SW 1271 (cell line): Measurements from ENCODE around the gene RIMBP2.

Source experiments
- DNase-seq, 2 experiments: peaks; one replicate each; lab custom pipeline; 2025; lab: John Stamatoyannopoulos, UW

RIMBP2 gene

DNA sequence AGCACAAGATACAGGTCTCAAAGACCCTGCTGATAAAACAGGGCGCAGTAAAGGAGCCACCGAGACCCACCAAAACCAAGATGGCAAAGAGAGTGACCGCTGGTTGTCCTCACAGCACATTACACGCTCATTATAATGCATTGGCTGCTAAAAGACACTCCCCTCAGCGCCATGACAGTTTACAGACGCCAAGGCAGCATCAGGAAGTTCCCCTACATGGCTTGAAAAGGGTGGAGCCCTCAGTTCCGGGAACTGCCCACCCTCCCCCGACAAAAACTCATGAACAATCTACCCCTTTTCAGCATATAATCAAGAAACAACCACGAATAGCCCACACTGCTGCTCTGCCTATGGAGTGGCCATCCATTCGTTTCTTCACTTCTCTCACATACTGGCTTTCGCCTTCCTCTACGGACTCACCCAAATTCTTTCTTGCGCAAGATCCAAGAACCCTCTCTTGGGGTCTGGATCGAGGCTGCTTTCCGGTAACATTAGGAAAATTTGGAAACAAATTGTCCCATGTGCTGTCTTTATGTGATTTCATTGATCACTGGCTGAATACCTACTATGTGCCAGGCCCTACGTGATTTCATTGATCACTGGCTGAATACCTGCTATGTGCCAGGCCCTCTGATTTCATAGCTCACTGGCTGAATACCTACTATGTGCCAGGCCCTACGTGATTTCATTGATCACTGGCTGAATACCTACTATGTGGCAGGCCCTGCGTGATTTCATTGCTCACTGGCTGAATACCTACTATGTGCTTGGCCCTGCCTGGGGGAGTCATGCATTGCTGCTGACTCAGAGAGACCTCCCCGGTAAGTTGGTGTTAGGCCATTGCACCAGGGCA, 252.1 kb downstream of the RIMBP2 start:
- no peak for DNase-seq

DNA sequence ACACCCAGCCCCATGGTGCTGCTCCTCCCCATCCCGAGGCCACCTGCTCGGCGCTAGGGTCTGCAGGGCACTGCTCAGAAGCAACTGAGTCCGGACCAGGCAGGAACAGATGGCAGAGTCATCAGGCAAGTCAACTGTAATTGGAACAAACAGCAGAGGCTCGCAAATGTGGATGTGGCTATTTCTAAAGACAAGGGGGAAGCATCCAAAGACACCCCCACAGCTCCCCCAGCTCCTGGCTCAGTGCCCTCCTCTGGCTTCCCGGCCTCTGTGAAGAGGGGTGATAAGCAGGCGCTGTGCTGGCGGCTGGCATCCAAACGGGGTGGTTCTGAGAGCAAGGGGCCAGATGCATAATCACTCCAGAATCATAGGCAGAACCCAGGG, 252.8 kb downstream of the RIMBP2 start:
- no peak for DNase-seq

DNA sequence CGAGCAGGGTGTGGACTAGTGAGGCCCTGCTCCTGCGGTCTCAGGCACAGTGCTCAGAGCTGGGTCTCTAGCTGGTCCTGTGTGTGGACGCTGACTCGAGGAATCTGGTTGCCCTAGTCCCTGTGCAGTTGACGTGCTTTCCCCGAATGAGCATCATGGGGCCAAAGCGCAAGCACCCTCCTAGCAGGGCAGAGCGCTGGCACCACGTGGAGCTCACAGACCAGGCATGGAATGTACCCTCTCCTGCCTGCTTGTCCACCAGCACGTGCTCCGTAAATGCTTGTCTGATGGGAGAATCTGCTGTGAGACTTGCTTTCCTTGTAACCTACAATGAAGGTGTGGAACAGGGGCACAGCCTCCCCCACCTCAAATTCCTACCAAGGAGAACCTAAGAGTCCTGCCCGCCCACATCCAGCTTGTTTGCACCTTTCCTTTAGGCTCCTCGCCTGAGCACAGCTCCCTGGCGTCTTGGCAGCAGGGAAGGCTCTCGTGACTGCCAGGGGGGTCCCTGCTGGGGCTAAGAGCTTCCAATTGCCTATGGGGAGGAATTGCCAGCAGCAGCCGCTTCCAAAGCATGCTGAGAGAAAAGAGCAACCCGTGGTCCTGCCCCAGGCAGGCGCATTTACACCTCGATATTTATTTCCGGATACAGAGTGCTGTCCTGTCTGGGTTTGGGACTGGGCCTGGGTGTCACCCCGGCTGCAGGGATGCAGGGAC, 253.4 kb downstream of the RIMBP2 start:
- DNase-seq: no peak

DNA sequence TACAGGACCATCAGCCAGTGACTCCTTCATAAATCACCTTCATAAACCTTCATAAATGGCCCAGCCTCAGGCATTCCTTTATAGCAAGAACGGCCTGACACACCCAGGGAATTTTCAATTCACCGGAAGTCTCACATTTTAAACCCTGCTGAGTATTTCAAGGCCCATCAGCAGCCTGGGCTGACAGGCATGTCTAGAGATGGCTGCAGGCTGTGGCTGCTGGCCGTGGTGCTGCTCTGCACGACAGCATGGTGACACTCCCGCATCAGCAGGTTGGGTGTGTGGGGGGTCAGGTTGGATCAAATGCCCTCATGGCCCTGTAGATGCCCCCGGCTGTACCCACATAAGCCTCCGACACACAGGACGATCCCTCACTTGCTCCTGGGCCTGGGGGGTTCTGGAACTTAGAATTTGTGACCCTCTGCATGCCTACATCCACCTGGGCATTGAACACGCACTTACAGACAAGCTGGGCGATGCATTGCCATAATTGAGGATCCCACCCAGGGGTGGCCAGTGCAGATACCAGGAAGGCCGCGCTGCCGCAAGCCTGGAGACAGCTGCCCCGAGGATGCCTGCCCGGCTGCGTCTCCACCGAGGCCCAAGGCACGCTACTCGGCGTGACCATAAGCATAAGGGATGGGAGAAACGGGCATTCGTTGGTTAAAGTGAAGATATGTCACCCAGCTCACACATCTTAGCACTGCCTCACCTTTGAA, 254.1 kb downstream of the RIMBP2 start:
- no peak for DNase-seq

DNA sequence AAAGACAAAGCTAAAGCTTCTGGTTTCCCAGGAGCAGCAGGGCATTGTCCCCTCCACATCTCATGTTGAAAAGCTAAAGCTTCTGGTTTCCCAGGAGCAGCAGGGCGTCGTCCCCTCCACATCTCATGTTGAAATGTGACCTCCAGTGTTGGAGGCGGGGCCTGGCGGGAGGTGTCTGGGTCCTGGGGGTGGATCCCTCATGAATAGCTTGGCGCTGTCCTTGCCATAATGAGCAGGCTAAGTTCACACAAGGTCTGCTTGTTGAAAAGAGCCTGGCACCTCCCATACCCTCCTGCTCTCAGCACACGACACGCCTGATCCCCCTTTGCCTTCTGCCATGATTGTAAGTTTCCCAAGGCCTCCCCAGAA, 254.7 kb downstream of the RIMBP2 start:
- DNase-seq: no peak

DNA sequence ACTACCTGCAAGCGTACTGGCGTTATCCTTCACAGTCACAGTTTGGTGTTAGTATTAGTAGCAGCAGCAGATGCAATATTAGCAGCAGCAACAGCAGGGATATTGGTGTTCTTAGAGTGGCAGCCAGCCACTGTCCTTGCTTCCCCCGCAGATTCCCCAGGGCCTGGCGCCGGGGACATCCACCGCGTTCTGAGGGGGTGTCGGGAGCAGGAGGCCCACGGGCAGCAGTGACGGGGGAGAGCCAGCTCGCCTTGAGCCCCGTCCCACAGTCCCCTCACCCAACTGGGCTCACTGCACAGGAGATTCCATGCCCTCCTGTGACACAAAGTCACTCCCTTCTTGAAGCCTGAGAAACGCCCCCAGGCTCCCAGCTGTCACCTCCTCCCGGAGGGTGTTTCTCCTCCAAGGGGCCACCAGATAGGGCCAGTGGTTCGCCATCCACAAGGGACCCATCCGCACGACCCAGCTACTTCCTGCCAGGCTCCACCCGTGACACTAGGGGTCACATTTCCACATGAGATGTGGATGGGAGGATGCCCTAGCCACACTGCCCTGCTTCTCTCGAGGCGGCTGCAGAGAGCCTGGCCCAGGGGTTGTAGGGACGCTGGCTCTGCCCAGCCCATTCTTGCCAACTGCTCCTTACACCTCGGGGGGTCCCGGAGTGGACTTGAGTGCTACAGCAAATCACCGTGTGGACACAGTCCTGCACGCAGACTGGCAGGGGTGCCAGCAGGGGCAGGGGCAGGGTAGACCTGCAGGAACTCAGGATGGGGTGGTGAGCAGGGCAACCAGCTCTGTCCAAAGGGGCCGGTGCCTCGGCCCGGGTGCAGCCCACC, 255.3 kb downstream of the RIMBP2 start:
- DNase-seq: no peak

DNA sequence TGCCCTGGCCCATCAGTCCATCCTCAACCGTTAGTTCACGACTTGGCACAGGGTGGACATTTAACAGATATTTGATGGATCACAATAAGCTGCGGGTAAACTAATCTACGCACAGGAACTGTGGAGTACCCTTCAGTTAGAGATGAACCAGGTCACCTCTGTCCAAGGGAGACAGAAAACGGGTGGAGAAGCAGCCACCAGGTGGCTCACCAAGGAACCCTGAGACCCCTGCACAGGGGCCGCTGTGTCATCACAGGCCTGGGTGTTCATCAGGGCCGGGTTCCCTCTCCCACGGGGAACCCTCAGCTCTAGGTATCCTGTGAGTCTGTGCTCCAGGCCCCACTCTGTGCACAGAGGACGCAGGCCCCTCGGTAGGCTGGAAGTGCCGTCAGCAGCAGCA, 256.2 kb downstream of the RIMBP2 start:
- no peak for DNase-seq

DNA sequence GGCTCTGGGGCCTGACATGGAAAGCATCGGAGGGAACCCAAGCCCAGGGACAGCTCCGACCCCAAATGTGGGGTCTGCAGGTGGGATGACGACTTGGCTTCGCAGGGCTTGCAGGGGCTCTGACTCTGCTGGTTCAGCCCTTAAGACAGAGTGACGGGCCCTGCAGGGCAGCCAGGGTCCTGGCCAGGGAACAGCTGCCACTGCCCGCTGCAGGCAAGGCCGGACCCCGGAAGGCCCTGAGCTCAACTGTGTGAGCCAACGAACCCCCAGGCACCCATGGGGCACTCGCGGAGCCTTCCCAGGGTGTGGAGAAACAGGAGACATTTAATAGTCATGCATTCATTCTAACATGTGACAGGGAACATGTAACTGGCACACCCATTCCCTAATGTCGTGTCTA, 257.8 kb downstream of the RIMBP2 start:
- no peak for DNase-seq

DNA sequence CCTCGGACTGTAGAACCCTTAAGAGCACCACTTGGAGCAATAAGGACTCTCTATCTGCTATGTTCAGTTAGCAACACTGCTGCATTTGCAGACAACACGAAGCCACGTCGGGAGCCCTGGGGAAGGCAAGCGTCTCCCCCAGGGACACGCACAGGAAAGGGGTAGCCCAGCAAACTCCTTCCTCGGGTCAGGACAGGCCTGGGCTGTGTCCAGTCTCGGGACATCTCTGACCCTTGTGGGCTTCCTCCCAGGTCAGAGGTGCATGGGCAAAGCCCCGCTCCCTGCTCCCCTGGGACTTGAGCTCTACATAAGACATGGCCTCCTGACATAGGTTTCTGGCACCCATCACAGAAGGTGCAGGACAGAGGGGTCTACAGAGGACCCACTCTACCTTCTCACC, 258.9 kb downstream of the RIMBP2 start:
- no peak for DNase-seq

DNA sequence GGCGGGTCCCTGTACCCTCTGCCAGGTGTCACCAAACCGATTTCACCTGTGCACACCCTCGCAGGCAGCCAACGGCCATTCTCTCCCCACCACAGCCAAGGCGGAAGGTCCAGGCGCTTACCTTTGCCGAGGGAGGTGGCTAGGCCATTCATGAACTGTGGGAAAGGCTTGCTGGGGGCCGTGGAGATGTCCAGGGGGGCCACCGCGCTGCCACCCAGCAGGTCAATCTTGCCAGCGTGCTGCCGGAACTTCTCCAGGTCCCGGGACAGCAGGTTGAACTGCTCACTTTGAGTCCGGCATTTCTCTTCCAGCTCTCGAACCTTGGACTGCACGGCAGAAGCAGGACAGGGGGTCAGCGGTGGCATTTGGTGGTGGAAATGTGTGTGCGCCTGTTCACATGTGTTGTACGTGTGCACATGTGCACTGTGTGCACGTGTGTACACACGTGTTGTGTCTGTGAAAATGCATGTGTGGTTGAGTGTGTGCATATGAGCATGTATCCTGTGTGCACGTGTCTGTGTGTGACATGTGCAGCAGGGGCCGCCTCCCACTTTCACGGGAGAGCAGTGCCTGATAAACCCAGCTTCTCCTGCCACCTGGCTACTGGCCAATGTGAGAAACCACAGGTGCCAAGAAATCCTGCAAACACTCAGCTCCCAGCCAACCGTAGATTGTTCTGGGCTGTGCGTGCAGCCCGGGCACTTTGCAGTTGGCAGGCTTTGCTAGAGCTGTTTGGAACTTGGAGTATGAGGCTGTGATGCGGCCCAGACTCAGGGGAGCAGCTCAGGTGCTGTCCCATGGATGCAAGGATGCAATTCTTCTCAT, 259.5 kb downstream of the RIMBP2 start:
- DNase-seq: no peak

DNA sequence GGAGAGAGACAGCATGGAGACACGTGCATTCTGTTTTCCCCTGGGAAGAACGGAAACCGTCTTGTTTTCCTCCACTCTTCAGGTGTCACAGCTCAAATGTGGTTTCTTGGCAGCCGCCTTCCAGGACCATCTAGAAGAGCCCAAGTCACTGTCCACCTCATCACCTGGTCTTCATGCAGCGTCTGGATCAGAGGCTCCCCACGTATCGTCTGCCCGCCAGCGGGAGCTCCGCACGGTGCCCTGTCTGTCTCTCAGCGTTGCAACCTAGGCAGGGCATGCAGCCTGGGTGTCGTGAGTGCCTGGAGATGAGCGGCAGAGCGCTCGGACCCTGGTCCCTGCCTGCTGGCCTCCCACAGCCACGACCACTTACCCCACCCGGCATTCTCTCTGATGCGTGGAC, 260.9 kb downstream of the RIMBP2 start:
- DNase-seq: no peak

DNA sequence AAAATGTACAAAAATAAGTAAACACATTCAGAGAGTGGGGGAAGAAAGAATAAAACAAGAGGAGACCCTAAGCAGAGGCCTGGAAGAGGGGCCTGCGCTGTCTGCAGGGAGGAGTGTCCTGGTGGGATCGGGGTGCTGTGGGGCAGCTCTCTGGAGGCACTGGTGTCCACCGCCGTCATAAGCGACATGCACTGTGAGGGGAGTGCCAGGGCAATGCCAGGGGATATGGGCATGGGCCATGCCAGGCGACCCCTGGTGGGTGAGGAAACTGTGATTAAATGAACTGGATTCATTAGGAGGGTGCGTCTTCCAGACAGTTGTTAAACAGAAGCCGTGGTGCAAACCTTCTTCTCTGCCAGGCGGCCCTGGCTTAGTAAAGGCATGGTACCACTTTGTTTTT, 261.8 kb downstream of the RIMBP2 start:
- no peak for DNase-seq

DNA sequence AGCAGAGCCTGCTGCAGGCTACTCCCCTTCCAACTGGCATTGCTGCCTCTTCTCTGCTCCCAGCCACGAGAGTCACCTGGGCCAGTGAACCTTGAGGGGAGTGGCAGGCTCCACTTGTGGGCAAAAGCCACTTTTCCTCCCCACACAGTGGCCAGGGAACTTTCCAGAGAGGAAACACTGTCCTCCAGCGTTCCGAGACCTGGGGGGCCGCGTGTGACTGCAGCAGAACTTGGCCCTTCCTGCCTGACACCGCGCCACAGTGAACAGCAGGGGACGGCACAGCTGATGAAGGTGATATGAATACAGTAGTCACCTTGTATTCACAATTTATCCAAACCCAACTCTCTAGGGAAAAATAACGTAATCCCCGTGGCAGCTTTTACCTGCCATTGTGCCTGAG, 263.6 kb downstream of the RIMBP2 start:
- no peak for DNase-seq

DNA sequence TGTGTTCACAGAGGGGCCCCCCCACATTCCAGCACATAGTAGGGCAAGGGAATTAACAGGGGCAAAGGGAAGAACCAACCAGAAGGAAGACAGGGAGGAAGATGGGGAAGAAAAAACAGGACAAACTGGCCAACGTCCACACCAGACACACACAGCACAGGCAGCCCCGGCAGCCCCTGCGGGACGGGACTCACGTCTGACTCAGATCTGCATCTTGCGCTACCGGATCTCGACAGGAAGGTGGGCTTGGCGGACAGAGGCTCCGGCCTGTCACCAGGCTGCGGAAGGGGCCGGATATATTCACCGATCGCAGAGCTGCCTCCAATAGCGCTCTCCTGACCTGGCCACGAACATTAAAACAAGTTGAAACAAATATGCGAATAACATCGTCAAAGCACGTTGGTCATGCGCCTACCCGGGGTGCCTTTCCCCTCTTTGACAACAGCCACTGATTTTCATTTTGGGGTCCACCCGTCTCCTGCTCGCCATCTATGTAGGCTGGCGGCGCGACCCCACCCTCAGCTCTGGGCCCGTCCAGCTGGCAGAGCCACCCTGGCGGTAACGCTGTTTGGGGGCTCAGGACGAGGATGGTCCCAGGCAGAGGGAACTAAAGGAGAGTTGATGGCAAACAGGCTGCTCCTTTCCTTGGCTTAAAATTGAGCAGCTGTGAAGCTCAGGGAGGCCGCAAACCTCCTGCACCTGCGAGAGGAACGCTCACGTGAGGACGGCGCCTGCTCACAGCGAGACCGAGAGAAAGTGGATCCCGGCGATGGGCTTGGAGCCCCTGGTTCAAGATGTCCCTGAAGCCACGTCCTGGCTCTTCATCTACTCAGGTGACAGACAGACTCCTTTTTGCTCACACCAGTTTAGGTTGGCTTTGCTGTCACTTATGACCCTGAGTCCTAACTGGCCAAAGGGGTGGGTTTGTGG, 264.8 kb downstream of the RIMBP2 start:
- no peak for DNase-seq

DNA sequence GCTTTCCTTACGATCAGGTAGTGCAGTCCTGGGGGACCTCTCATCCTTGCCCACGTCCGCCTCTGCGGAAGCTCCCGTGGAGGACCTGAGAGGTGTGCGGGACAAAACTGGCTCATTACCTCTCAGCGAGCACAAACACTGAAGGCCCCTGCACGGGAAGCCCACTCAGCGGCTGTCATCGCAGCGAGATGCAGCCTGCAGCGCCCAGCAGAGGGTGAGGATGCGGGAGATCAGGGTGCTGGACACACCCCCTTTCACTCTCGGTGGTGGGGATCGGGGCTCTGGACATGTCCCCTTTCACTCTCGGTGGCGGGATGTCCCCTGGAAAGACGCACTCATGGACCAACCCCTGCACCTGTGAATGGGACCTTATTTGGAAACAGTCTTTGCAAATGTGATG, 266.8 kb downstream of the RIMBP2 start:
- DNase-seq: no peak

DNA sequence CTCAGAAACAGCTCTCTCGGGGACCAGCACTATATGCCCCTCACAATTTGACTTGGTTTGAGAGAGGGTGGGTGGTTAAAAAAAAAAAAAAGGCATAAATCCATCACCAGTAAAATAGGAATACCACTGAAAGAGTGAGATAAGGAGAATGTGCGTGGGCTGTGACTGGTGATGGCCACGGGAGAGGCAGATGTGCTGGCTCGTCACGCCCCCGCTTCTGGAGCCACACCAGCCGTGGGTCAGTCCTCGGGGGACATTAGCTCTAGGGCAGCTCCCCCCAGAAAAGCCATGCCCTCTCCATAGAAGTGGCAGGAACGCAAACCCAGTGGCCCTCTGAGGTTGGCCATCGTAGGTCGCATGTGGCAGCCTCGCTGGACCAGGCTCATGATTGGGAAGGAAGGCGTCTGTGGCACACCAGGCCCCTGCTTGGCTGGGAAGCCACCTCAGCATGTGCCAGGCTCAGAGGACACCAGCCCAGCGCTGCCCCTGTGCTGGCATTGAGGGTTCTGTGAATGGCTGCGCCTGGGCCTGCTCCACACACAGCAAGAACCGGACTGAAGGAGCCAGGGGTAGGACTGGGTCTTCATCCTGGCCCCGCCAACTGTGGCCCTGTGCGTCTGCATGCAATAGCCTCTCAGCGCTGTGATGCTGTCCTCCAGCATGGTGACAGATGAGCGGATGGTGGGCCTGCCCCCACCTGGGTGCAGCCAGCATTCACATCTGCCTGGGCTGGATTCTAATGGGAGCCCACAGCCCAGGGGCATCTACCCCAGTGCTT, 267.9 kb downstream of the RIMBP2 start:
- DNase-seq: no peak

DNA sequence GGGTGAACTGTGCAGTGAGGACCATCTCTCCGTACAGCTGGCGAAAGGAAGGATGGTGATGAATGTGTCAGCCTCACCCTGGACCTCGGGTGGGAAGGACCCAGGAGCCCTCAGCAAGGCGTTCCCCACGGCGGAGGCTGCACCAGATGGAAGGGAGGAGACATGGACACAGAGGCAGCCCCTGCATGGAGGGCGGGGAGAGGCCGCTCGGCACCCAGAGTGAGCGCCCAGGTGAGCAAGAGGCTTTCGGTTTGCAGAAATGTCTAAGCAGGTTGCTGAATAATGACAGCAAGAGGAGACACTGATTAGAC, 268.5 kb downstream of the RIMBP2 start:
- no peak for DNase-seq

DNA sequence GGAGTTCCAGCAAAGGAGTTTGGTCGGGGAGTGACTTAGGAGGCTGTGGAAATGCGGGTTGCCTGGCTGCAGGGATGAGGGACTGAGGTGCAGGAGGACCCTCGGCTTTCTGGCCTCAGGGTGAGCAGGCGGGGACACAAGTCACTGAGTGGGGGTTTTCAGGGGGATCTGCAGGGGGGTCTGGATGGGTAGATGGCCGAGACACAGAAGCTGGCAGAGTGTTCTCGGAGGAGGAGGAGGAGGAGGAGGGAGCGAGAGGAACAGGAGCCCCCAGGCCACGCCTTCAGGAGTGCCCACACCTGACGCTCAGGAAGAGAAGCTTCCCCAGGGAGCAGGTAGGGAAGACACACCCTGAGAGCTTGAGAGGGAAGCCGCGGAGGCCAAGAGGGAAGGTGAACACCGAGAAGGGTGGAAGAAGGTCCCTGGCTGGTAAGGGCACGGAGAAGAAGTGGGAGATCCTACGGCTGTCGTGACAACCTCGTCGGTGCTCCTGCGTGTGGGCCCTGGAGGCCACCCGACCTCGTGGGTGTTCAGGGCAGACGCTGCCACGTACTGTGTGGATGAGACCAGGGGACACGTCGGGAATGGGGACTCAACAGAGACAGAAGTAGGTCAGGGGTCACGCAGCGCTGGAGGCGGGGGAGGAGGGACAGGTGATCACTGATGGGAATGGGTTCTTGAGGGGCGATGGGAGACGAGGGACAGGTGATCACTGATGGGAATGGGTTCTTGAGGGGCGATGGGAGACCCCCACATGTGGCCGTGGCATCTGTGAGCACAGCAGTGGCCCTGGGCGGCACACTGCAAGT, 269.0 kb downstream of the RIMBP2 start:
- no peak for DNase-seq

DNA sequence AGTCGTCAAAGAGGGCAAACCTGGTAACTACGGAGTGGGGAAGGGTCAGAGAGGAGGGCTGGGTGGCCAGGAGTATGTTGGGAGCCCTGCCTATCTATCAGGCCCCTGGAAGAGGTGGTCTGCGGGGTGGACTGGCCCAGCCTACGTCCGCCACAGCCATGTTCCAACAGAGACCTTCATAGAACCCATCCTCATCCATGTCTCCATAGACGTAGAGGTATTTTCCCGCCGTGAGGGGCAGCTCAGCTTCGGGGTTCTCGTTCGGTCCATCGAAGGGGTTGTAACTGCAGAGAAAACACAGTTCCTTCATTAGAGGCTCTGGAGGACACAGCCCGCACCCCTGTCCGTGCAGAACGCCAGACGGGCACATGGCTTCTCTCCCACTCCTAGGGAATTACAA, 271.1 kb downstream of the RIMBP2 start:
- DNase-seq: no peak
